ENCODE results near the gene ORC3. TPM values are rescaled to one million over a fixed set of nuclear protein-coding genes. Genes with fewer than 3 reads are reported as not detected.
"Not testable (repeated sequence)": the region's sequence is repeated elsewhere in the genome, so short reads cannot be mapped to it uniquely, and the experiment has no call there.

Gene ORC3
- total RNA-seq, 3 donors from 2014 or later (not counting 1 experiment from before 2014, with no cell fraction given) = 13.1 to 13.4 (median 13.3) TPM

DNA sequence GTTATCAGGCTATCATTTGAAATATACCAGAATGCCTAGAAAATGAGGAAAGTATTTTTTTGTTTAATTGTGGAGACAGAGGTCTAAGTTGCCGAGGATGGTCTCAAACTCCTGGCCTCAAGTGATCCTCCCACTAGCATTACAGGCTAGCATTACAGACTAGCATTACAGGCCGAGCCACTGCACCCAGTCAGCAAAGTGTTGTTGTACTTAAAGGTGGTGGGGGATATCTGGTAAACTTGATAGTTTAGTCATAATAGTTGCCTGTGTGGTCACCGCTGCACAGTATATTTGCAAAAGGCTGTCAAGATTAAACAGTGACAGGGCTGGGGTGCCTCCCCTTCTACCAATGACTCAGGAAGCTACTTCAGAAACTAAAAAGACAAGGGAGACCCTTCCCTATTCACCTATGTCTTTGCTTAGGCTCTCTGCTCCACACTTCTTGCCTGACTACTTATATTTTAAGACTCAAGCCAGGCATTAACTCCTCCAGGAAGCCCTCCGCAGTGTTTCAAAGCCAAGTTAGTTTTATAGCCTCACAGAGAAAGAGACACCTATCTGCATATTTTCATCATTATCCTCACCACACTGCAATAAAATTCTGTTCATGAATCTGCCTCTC, 115.2 kb downstream of the ORC3 start:
- no peaks in the 10 kb centered on the region for H3K9me3 ChIP-seq (ENCODE audit: control insufficient read depth, insufficient read depth, low read length)
- intact Hi-C loops (cut with micrococcal nuclease) = loop anchor here (10.0 kb wide), 1 partner anchor 380 kb away; the partner anchor contains the start of genes GJB7 and SMIM8
- no peak for DNase-seq
- H3K9me3 Mint-ChIP-seq = no peaks in the 10 kb centered on the region
- 70% methylated on average over 3 of the region's 4 CpGs for WGBS (ENCODE audit: insufficient coverage)
- H3K4me1 Mint-ChIP-seq = peaks cover 22% of the 10 kb centered on the region in 2 donors
- no peaks in the 10 kb centered on the region for H3K36me3 Mint-ChIP-seq
- no peak overlapping the region for H3K4me3 ChIP-seq (ENCODE audit: low read length)
- H3K27ac ChIP-seq (ENCODE audit: low read length) = no peak overlapping the region
- no peaks in the 10 kb centered on the region for H3K27me3 ChIP-seq (ENCODE audit: control insufficient read depth, insufficient read depth, low read length)
- TF ChIP-seq, protein P1, sequence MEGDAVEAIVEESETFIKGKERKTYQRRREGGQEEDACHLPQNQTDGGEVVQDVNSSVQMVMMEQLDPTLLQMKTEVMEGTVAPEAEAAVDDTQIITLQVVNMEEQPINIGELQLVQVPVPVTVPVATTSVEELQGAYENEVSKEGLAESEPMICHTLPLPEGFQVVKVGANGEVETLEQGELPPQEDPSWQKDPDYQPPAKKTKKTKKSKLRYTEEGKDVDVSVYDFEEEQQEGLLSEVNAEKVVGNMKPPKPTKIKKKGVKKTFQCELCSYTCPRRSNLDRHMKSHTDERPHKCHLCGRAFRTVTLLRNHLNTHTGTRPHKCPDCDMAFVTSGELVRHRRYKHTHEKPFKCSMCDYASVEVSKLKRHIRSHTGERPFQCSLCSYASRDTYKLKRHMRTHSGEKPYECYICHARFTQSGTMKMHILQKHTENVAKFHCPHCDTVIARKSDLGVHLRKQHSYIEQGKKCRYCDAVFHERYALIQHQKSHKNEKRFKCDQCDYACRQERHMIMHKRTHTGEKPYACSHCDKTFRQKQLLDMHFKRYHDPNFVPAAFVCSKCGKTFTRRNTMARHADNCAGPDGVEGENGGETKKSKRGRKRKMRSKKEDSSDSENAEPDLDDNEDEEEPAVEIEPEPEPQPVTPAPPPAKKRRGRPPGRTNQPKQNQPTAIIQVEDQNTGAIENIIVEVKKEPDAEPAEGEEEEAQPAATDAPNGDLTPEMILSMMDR (IDR thresholded peaks at IDR 0.05) = no peak
- H3K27ac Mint-ChIP-seq = no peak overlapping the region
- H3K36me3 ChIP-seq (ENCODE audit: control insufficient read depth, insufficient read depth, low read length) = no peaks in the 10 kb centered on the region
- H3K4me3 Mint-ChIP-seq = no peak overlapping the region
- ATAC-seq = no peak
- no peaks in the 10 kb centered on the region for H3K27me3 Mint-ChIP-seq (ENCODE audit: low read depth in 2 of 2)
- no peaks in the 10 kb centered on the region for H3K4me1 ChIP-seq (ENCODE audit: control insufficient read depth, insufficient read depth, low read length)

- intact Hi-C loops (cut with micrococcal nuclease) = loop anchor here (10.0 kb wide), 1 partner anchor 382 kb away; the partner anchor contains the start of genes GJB7 and SMIM8
- no peaks in the 10 kb centered on the region for H3K27me3 ChIP-seq (ENCODE audit: control insufficient read depth, insufficient read depth, low read length)
- no peak for DNase-seq
- no peak overlapping the region for H3K4me3 Mint-ChIP-seq
- TF ChIP-seq, protein P1 (IDR thresholded peaks at IDR 0.05) = no peak
- ATAC-seq = no peak
- 69% methylated on average over 2 of the region's 3 CpGs for WGBS (ENCODE audit: insufficient coverage)
- H3K36me3 ChIP-seq (ENCODE audit: control insufficient read depth, insufficient read depth, low read length) = no peaks in the 10 kb centered on the region
- H3K27ac ChIP-seq (ENCODE audit: low read length) = no peak overlapping the region
- H3K27ac Mint-ChIP-seq = no peak overlapping the region
- no peaks in the 10 kb centered on the region for H3K4me1 ChIP-seq (ENCODE audit: control insufficient read depth, insufficient read depth, low read length)
- H3K9me3 Mint-ChIP-seq = no peaks in the 10 kb centered on the region
- H3K36me3 Mint-ChIP-seq = no peaks in the 10 kb centered on the region
- H3K9me3 ChIP-seq (ENCODE audit: control insufficient read depth, insufficient read depth, low read length) = no peaks in the 10 kb centered on the region
- H3K4me3 ChIP-seq (ENCODE audit: low read length) = no peak overlapping the region
- no peaks in the 10 kb centered on the region for H3K27me3 Mint-ChIP-seq (ENCODE audit: low read depth in 2 of 2)
- peaks cover 11% of the 10 kb centered on the region in 2 donors for H3K4me1 Mint-ChIP-seq
Observed at GRCh38 chr6:87706187-87706966, 116.4 kb downstream of the ORC3 start.

GRCh38 chr6:87708581-87709427, 118.9 kb downstream of the ORC3 start:
- not testable (repeated sequence) for H3K27ac ChIP-seq (ENCODE audit: low read length); H3K9me3 ChIP-seq (ENCODE audit: control insufficient read depth, insufficient read depth, low read length); H3K9me3 Mint-ChIP-seq; H3K4me3 Mint-ChIP-seq; H3K36me3 Mint-ChIP-seq; H3K36me3 ChIP-seq (ENCODE audit: control insufficient read depth, insufficient read depth, low read length); H3K4me1 Mint-ChIP-seq; H3K27ac Mint-ChIP-seq; DNase-seq; H3K27me3 ChIP-seq (ENCODE audit: control insufficient read depth, insufficient read depth, low read length); H3K27me3 Mint-ChIP-seq (ENCODE audit: low read depth in 2 of 2); H3K4me1 ChIP-seq (ENCODE audit: control insufficient read depth, insufficient read depth, low read length); H3K4me3 ChIP-seq (ENCODE audit: low read length); ATAC-seq
- intact Hi-C loops (cut with micrococcal nuclease) = loop anchor here (10.0 kb wide), 1 partner anchor 384 kb away; the partner anchor contains the start of genes GJB7 and SMIM8
- 98% methylated on average over 3 of the region's 7 CpGs for WGBS (ENCODE audit: insufficient coverage)

DNA sequence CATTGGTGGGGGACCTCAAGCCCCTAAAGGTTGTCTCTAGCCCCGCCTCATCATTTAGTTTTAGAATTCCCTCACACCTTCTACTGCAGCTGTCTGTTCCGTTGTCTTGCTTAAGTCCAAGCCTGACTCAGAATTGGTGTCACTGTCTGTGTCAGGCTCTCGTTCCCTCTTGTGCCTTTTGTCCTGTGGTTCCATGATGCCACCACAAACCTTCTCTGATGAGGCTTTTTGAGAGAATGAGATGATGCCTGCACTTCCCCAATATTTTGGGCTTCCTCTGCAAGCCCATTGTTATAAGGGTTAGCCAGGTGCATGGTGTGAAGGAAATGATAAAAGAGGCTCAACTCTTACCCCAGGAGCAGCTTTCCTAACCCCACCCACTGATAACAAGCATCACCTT, 120.2 kb downstream of the ORC3 start:
- Mint-ChIP-seq H3K4me1 (peaks cover 6 to 7% of the 10 kb centered on the region in 2 donors), H3K9me3 (no peaks in the 10 kb centered on the region), H3K27ac (no peak overlapping the region), H3K4me3 (no peak overlapping the region), H3K27me3 (ENCODE audit: low read depth in 2 of 2) (no peaks in the 10 kb centered on the region), H3K36me3 (no peaks in the 10 kb centered on the region)
- H3K27ac ChIP-seq (ENCODE audit: low read length) = no peak overlapping the region
- no peak overlapping the region for H3K4me3 ChIP-seq (ENCODE audit: low read length)
- DNase-seq (no peak), ATAC-seq (no peak)
- TF ChIP-seq, protein P1 (IDR thresholded peaks at IDR 0.05) = no peak
- H3K9me3 ChIP-seq (ENCODE audit: control insufficient read depth, insufficient read depth, low read length) = no peaks in the 10 kb centered on the region
- intact Hi-C loops (cut with micrococcal nuclease) = no loop called here
- WGBS (ENCODE audit: insufficient coverage) = 50% methylated on average over 3 of the region's 3 CpGs
- H3K27me3 ChIP-seq (ENCODE audit: control insufficient read depth, insufficient read depth, low read length) = no peaks in the 10 kb centered on the region
- no peaks in the 10 kb centered on the region for H3K4me1 ChIP-seq (ENCODE audit: control insufficient read depth, insufficient read depth, low read length)
- no peaks in the 10 kb centered on the region for H3K36me3 ChIP-seq (ENCODE audit: control insufficient read depth, insufficient read depth, low read length)

DNA sequence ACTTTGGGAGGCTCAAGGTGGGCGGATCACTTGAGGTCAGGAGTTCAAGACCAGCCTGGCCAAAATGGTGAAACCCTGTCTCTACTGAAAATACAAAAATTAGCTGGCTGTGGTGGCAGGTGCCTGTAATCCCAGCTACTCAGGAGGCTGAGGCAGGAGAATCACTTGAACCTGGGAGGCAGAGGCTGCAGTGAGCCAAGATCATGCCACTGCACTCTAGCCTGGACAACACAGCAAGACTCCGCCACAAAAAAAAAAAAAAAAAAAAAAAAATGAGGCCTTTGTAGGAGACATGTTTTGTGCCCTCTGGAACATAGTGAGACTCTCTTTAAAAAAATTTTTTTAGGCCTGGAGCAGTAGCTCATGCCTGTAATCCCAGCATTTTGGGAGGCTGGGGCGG, 122.8 kb downstream of the ORC3 start:
- H3K36me3 Mint-ChIP-seq; H3K27me3 Mint-ChIP-seq (ENCODE audit: low read depth in 2 of 2); H3K4me3 ChIP-seq (ENCODE audit: low read length); ATAC-seq; H3K27ac Mint-ChIP-seq; H3K9me3 ChIP-seq (ENCODE audit: control insufficient read depth, insufficient read depth, low read length); intact Hi-C loops (cut with micrococcal nuclease); H3K27me3 ChIP-seq (ENCODE audit: control insufficient read depth, insufficient read depth, low read length); H3K9me3 Mint-ChIP-seq; DNase-seq; H3K36me3 ChIP-seq (ENCODE audit: control insufficient read depth, insufficient read depth, low read length); H3K4me1 Mint-ChIP-seq; H3K4me3 Mint-ChIP-seq; H3K27ac ChIP-seq (ENCODE audit: low read length); H3K4me1 ChIP-seq (ENCODE audit: control insufficient read depth, insufficient read depth, low read length): not testable (repeated sequence)
- WGBS (ENCODE audit: insufficient coverage) = 97% methylated on average over 3 of the region's 3 CpGs

All from natural killer cell (primary cell).